CD4-positive, alpha-beta T cell (primary cell): ENCODE data around the gene MACROD2. TPM values are rescaled to one million over a fixed set of nuclear protein-coding genes. Genes with fewer than 3 reads are reported as not detected.

Experiments used
- ATAC-seq: fragments of 200-7000 bp; cut with Tn5 transposase; one replicate; pipeline ENCODE4 v1.10.0; 2022; ENCODE audit warnings: mild to moderate bottlenecking; ENCODE audit not compliant: poor library complexity
- CTCF ChIA-PET: fragments of 350-600 bp; sonication (Branson Sonifier 250); formaldehyde crosslinking; loops from one replicate; lab custom pipeline; 2021; ENCODE audit warnings: antibody characterized with exemption, inconsistent platforms; lab: Charles Lee
- POLR2A ChIA-PET: fragments of 350-600 bp; sonication (Branson Sonifier 250); formaldehyde crosslinking; loops from one replicate; lab custom pipeline; 2021; ENCODE audit warnings: antibody characterized with exemption, inconsistent platforms; lab: Charles Lee
- DNase-seq, 14 experiments: peaks; one replicate each; pipeline ENCODE4 v3.0.0-alpha.2; 2013 to 2020; ENCODE audit warnings: mixed read lengths in 2 of 14
- H3K27ac ChIP-seq, 2 donors: one replicate each; pipeline versions ENCODE4 v1.5.1 to v1.7.0; 2013; ENCODE audit warnings: low read length in 2 of 2, low read depth in 1 of 2, mild to moderate bottlenecking in 1 of 2
- H3K27me3 ChIP-seq, 2 experiments: 1 replicate in 1 of 2; 2 replicates in 1 of 2; pipeline versions ENCODE4 v1.6.1 to v1.7.0; 2013; ENCODE audit warnings: low read length in 2 of 2, control low read depth in 1 of 2, mild to moderate bottlenecking in 1 of 2, moderate library complexity in 1 of 2; ENCODE audit not compliant: insufficient read depth in 2 of 2, control insufficient read depth in 1 of 2
- H3K36me3 ChIP-seq: one replicate; pipeline ENCODE4 v1.6.1; 2013; ENCODE audit warnings: low read length, control low read depth; ENCODE audit not compliant: insufficient read depth
- H3K4me1 ChIP-seq: one replicate; pipeline ENCODE4 v1.6.1; 2013; ENCODE audit warnings: low read length, control low read depth; ENCODE audit not compliant: insufficient read depth
- H3K4me3 ChIP-seq: one replicate; pipeline ENCODE4 v1.5.1; 2013; ENCODE audit warnings: mild to moderate bottlenecking, low read length, moderate library complexity
- H3K9me3 ChIP-seq, 2 experiments: 1 replicate in 1 of 2; 2 replicates in 1 of 2; pipeline versions ENCODE4 v1.6.1 to v1.7.0; 2013; ENCODE audit warnings: low read length in 2 of 2, mild to moderate bottlenecking in 2 of 2, control low read depth in 1 of 2, moderate library complexity in 1 of 2; ENCODE audit not compliant: control insufficient read depth in 1 of 2, insufficient read depth in 1 of 2
- H3K27ac Mint-ChIP-seq: one replicate; pipeline ENCODE4 v1.8.0; 2020; ENCODE audit warnings: mixed read lengths
- H3K27me3 Mint-ChIP-seq: one replicate; pipeline ENCODE4 v1.8.0; 2021; ENCODE audit warnings: mixed read lengths
- H3K36me3 Mint-ChIP-seq: one replicate; pipeline ENCODE4 v1.8.0; 2021; ENCODE audit warnings: low read depth, mixed read lengths
- H3K4me1 Mint-ChIP-seq: one replicate; pipeline ENCODE4 v1.8.0; 2021; ENCODE audit warnings: low read depth, mixed read lengths
- H3K4me3 Mint-ChIP-seq: one replicate; pipeline ENCODE4 v1.8.0; 2020; ENCODE audit warnings: mild to moderate bottlenecking, mixed read lengths
- H3K9me3 Mint-ChIP-seq: one replicate; pipeline ENCODE4 v1.8.0; 2020; ENCODE audit warnings: mixed read lengths
- CTCF ChIP-seq: fragments of 200-600 bp; IDR thresholded peaks from one replicate; pipeline ENCODE4 v1.8.0; 2022; ENCODE audit warnings: antibody characterized with exemption, mild to moderate bottlenecking
- intact Hi-C, 2 experiments: fragments of 100-400 bp; cut with DNase I in 1 of 2; cut with micrococcal nuclease in 1 of 2; formaldehyde crosslinking; loops; one replicate each; pipeline versions ENCODE4 v1.15.1 to v1.9.0; 2023 to 2025; cut with DNase I, micrococcal nuclease
- total RNA-seq, 174 experiments: library from RNA in 2 of 174; stranded (reverse) in 2 of 174; gene quantifications; one replicate each; pipeline ENCODE4 v1.2.3 and lab custom pipeline; 2021 to 2026

The MACROD2 gene
- total RNA-seq, 2 experiments from 2014 or later = not detected

- H3K36me3 ChIP-seq = no peaks in the 10 kb centered on the region
- H3K4me3 Mint-ChIP-seq = no peak overlapping the region
- DNase-seq = no peak
- peaks cover 13% of the 10 kb centered on the region for H3K9me3 Mint-ChIP-seq
- H3K27me3 Mint-ChIP-seq = no peaks in the 10 kb centered on the region
- intact Hi-C loops = no loop called here
- ChIA-PET CTCF (no interaction called here), POLR2A (no interaction called here)
- H3K27ac ChIP-seq = no peak overlapping the region
- no peaks in the 10 kb centered on the region for H3K4me1 Mint-ChIP-seq
- no peaks in the 10 kb centered on the region for H3K36me3 Mint-ChIP-seq
- no peak for ATAC-seq
- no peak overlapping the region for H3K27ac Mint-ChIP-seq
- H3K27me3 ChIP-seq = no peaks in the 10 kb centered on the region
- no peak overlapping the region for H3K4me3 ChIP-seq
- no peak for TF ChIP-seq CTCF
- peaks cover 0 to 4% of the 10 kb centered on the region in 2 experiments for H3K9me3 ChIP-seq
- no peaks in the 10 kb centered on the region for H3K4me1 ChIP-seq
Measured at GRCh38 chr20:14310977-14311627, 315.8 kb downstream of the MACROD2 start.

GRCh38 chr20:14312001-14312400 is 316.7 kb downstream of the MACROD2 start:
- ChIA-PET CTCF (no interaction called here), POLR2A (no interaction called here)
- Mint-ChIP-seq H3K4me3 (no peak overlapping the region), H3K27ac (no peak overlapping the region), H3K27me3 (no peaks in the 10 kb centered on the region), H3K4me1 (no peaks in the 10 kb centered on the region), H3K36me3 (no peaks in the 10 kb centered on the region), H3K9me3 (peaks cover 13% of the 10 kb centered on the region)
- no peak overlapping the region for H3K4me3 ChIP-seq
- intact Hi-C loops = no loop called here
- H3K4me1 ChIP-seq = no peaks in the 10 kb centered on the region
- ATAC-seq (no peak), DNase-seq (no peak)
- H3K9me3 ChIP-seq = peaks cover 0 to 4% of the 10 kb centered on the region in 2 experiments
- TF ChIP-seq CTCF = no peak
- H3K27me3 ChIP-seq = no peaks in the 10 kb centered on the region
- H3K27ac ChIP-seq = no peak overlapping the region
- H3K36me3 ChIP-seq = no peaks in the 10 kb centered on the region

- no peak for ATAC-seq
- ChIA-PET CTCF (no interaction called here), POLR2A (no interaction called here)
- Mint-ChIP-seq H3K4me3 (no peak overlapping the region), H3K9me3 (peaks cover 13% of the 10 kb centered on the region), H3K27ac (no peak overlapping the region), H3K27me3 (no peaks in the 10 kb centered on the region), H3K4me1 (no peaks in the 10 kb centered on the region), H3K36me3 (no peaks in the 10 kb centered on the region)
- DNase-seq = no peak
- H3K27me3 ChIP-seq = no peaks in the 10 kb centered on the region
- H3K4me1 ChIP-seq = no peaks in the 10 kb centered on the region
- TF ChIP-seq CTCF = no peak
- H3K4me3 ChIP-seq = no peak overlapping the region
- intact Hi-C loops = no loop called here
- H3K9me3 ChIP-seq = peaks cover 0 to 4% of the 10 kb centered on the region in 2 experiments
- no peak overlapping the region for H3K27ac ChIP-seq
- no peaks in the 10 kb centered on the region for H3K36me3 ChIP-seq
Measured at GRCh38 chr20:14313341-14314020, 318.2 kb downstream of the MACROD2 start.
